ENCODE measurements around the gene PLPP1. TPM values are rescaled to one million over a fixed set of nuclear protein-coding genes. Genes with fewer than 3 reads are reported as not detected.

Gene PLPP1
- total RNA-seq, 1 donor from 2014 or later = 31.8 TPM

DNA sequence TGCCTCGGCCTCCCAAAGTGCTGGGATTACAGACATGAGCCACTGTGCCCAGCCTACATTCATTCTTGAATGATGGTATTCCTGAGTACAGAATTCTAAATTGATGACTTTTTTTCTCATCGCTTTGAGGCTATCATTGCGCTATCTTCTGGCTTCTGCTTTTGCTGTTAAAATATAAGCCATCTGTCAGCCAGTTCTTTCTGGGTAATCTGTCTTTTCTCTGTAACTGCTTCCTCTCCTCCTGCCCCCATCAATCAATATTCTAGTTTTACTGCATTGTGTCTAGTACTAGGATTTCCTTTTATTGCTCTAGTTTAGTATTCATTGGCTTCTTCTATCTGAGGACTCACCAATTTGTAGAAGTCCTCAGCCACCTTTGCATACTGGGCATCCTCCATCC lies 89.0 kb downstream of the PLPP1 start:
- DNase-seq (ENCODE audit: low spot score in 2 of 2, unreplicated experiment in 2 of 2) = no peak
- Mint-ChIP-seq H3K4me1 (peaks cover 25% of the 10 kb centered on the region), H3K27ac (no peak overlapping the region), H3K27me3 (ENCODE audit: low read depth) (no peaks in the 10 kb centered on the region), H3K4me3 (no peak overlapping the region), H3K9me3 (no peaks in the 10 kb centered on the region), H3K36me3 (peaks cover 4% of the 10 kb centered on the region)
- TF ChIP-seq, protein P1, sequence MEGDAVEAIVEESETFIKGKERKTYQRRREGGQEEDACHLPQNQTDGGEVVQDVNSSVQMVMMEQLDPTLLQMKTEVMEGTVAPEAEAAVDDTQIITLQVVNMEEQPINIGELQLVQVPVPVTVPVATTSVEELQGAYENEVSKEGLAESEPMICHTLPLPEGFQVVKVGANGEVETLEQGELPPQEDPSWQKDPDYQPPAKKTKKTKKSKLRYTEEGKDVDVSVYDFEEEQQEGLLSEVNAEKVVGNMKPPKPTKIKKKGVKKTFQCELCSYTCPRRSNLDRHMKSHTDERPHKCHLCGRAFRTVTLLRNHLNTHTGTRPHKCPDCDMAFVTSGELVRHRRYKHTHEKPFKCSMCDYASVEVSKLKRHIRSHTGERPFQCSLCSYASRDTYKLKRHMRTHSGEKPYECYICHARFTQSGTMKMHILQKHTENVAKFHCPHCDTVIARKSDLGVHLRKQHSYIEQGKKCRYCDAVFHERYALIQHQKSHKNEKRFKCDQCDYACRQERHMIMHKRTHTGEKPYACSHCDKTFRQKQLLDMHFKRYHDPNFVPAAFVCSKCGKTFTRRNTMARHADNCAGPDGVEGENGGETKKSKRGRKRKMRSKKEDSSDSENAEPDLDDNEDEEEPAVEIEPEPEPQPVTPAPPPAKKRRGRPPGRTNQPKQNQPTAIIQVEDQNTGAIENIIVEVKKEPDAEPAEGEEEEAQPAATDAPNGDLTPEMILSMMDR (IDR thresholded peaks at IDR 0.05; ENCODE audit: unreplicated experiment) = no peak

DNA sequence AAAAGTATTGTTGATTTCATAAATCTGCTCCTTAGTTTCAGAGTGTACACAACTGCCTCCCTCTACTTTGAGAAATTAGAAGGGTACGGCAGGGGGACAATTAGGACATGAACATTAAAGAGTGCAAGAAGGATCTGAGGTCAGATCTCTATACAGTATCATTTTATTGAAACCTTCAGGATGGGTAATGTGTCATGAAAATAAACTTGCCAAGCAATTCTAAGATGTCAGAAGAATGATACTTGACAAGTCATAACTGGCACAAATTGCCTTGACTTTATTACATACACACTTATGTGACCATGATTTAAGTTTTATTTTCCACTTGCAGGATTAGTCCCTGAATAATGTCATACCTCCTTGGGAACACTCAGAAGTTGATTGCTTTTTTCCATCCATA lies 92.8 kb downstream of the PLPP1 start:
- Mint-ChIP-seq H3K4me3 (no peak overlapping the region), H3K4me1 (peaks cover 53% of the 10 kb centered on the region), H3K27me3 (ENCODE audit: low read depth) (no peaks in the 10 kb centered on the region), H3K36me3 (peaks cover 4% of the 10 kb centered on the region), H3K9me3 (no peaks in the 10 kb centered on the region), H3K27ac (no peak overlapping the region)
- TF ChIP-seq, protein P1 (IDR thresholded peaks at IDR 0.05; ENCODE audit: unreplicated experiment) = no peak
- no peak for DNase-seq (ENCODE audit: low spot score in 2 of 2, unreplicated experiment in 2 of 2)

DNA sequence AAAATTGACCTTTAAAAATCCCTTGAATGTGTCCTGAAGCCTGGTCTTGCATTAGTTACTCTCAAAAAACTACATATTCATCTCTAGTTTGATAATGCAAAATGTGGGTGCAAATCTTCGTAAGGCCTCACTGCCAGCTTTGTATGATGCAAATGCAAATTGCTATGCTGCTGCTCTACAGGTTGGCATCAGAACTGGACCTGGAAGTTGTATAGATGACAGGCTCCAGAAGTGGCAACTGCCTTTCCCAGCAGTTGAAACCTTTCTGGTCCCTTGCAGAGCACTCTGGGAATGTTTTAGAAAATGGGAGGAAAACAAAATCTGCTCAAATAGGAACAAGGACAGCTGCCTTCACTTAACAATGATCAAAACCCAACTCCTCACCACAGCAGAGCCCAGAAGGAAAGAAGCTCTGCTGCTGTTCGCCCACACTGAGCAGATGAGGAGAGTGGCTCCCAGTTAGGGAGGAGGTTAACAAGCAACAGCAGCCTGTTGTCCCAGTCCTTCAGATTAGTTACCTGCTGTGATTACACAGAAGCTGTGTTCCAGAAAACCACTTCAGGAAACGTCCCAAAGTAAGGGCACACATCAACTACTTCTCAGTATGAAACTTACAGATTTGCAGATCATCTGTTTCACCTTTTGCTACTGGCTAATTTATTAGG lies 93.5 kb downstream of the PLPP1 start:
- peaks cover 47% of the 10 kb centered on the region for H3K4me1 Mint-ChIP-seq
- H3K36me3 Mint-ChIP-seq = peaks cover 6% of the 10 kb centered on the region
- no peaks in the 10 kb centered on the region for H3K27me3 Mint-ChIP-seq (ENCODE audit: low read depth)
- TF ChIP-seq, protein P1 (IDR thresholded peaks at IDR 0.05; ENCODE audit: unreplicated experiment) = no peak
- DNase-seq (ENCODE audit: low spot score in 2 of 2, unreplicated experiment in 2 of 2) = no peak
- H3K27ac Mint-ChIP-seq = no peak overlapping the region
- H3K4me3 Mint-ChIP-seq = no peak overlapping the region
- peaks cover 3% of the 10 kb centered on the region for H3K9me3 Mint-ChIP-seq

DNA sequence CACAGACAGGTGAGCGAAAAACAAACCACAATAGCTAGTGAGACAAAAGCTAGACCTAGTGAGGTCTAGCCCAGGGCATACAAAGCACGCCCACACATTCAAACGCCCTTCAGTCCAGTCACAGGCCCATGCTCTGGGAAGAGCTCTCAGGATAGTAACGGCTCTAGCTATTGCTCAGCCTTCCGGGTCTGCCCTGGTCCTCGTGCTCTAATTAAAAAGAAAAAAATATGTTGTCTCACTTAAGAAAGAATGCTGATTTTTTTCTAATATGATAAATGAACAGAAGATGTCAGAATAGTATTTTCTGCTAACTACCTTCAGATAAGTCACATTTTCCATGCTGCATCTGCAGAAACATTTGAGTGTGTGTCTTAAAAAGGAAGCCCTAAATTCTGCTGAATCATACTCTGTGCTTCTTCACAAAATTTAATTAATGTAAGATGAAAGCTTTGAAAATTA lies 94.5 kb downstream of the PLPP1 start:
- no peaks in the 10 kb centered on the region for H3K27me3 Mint-ChIP-seq (ENCODE audit: low read depth)
- H3K27ac Mint-ChIP-seq = peak overlapping the region; percentile 83
- H3K36me3 Mint-ChIP-seq = peaks cover 16% of the 10 kb centered on the region
- DNase-seq (ENCODE audit: low spot score in 2 of 2, unreplicated experiment in 2 of 2) = no peak
- TF ChIP-seq, protein P1 (IDR thresholded peaks at IDR 0.05; ENCODE audit: unreplicated experiment) = no peak
- H3K4me1 Mint-ChIP-seq = peaks cover 41% of the 10 kb centered on the region
- H3K4me3 Mint-ChIP-seq = no peak overlapping the region
- H3K9me3 Mint-ChIP-seq = peaks cover 9% of the 10 kb centered on the region

DNA sequence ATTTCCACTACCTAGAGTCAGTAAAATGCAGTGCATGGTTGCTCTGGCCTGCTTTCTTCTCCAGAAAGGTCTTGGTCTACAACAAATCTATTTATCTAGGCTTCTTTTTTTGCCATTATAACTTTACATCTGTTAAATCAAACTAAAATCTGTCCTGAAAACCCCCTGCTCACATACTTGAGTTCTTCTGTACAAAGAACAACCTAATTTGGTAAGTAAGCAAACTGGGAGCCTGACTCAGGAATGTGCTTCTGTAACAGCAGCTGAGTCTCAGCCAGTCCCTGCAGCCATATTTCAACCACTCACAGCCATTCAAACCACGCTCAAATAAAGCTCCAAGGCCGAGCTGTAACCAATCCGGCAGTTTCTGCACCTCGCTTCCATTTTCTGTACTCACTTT lies 95.8 kb downstream of the PLPP1 start:
- TF ChIP-seq, protein P1 (IDR thresholded peaks at IDR 0.05; ENCODE audit: unreplicated experiment) = no peak
- peaks cover 41% of the 10 kb centered on the region for H3K4me1 Mint-ChIP-seq
- no peak overlapping the region for H3K4me3 Mint-ChIP-seq
- H3K9me3 Mint-ChIP-seq = peaks cover 21% of the 10 kb centered on the region
- no peaks in the 10 kb centered on the region for H3K27me3 Mint-ChIP-seq (ENCODE audit: low read depth)
- no peak for DNase-seq (ENCODE audit: low spot score in 2 of 2, unreplicated experiment in 2 of 2)
- H3K27ac Mint-ChIP-seq = peak overlapping the region; percentile 83
- peaks cover 26% of the 10 kb centered on the region for H3K36me3 Mint-ChIP-seq
